Measurements from ENCODE around the gene ADCY1.

DNA sequence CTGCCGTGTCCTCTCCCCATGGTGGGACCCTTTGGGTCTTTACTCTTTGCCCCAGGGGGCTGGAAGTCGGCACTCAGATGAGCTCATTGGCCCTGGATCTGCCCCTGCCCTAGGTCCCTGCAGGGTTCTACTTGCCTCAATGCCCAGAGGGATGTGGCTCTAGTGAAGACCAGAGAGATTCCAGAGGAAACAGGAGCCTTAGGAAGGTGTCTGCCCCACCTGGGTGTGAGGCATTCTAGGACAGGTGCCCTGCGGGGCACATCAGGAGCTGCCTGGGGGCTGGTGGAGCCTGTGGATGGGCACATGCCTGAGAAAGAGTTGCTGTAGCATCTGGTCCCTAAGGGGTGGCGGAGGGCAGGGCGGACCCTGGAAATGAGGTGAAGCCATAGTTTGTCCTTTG, 128.6 kb downstream of the ADCY1 start:
- TF ChIP-seq, protein P1, sequence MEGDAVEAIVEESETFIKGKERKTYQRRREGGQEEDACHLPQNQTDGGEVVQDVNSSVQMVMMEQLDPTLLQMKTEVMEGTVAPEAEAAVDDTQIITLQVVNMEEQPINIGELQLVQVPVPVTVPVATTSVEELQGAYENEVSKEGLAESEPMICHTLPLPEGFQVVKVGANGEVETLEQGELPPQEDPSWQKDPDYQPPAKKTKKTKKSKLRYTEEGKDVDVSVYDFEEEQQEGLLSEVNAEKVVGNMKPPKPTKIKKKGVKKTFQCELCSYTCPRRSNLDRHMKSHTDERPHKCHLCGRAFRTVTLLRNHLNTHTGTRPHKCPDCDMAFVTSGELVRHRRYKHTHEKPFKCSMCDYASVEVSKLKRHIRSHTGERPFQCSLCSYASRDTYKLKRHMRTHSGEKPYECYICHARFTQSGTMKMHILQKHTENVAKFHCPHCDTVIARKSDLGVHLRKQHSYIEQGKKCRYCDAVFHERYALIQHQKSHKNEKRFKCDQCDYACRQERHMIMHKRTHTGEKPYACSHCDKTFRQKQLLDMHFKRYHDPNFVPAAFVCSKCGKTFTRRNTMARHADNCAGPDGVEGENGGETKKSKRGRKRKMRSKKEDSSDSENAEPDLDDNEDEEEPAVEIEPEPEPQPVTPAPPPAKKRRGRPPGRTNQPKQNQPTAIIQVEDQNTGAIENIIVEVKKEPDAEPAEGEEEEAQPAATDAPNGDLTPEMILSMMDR (IDR thresholded peaks at IDR 0.05): no peak
- TF ChIP-seq POLR2AphosphoS5 (IDR thresholded peaks at IDR 0.05) (no peak), EP300 (IDR thresholded peaks at IDR 0.05) (no peak), POLR2A (IDR thresholded peaks at IDR 0.05) (no peak)

Data from suprapubic skin (tissue), 4 donors.